Body of pancreas (tissue), 4 donors: ENCODE data around the gene NMRK2.

ENCODE experiments used
- CTCF ChIP-seq, 7 experiments: fragments of 450-650 bp in 4 of 7; fragments of 200-600 bp in 3 of 7; sonication (generic) in 3 of 7; IDR thresholded peaks; one replicate each; pipeline ENCODE4 v1.5.1; 2016 to 2019; ENCODE audit warnings: antibody characterized with exemption in 7 of 7
- POLR2A ChIP-seq, 3 donors: fragments of 450-650 bp; IDR thresholded peaks; one replicate each; pipeline ENCODE4 v1.6.1; 2016; ENCODE audit warnings: antibody characterized with exemption in 3 of 3, mild to moderate bottlenecking in 2 of 3

DNA sequence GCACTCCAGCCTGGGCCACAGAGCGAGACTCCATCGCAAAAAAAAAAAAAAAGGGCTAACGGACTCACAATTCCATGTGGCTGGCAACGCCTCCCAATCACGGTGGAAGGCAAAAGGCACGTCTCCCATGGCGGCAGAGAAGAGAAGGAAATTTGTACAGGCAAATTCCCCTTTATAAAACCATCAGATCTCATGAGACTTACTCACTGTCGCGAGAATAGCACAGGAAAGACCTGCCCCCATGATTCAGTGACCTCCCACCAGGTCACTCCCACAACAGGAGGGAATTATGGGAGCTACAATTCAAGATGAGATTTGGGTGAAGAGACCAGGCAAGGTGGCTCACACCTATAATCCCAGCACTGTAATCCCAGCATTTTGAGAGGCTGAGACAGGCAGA is 18.7 kb upstream of the NMRK2 start:
- TF ChIP-seq CTCF (IDR thresholded peaks at IDR 0.05) (no peak), POLR2A (IDR thresholded peaks at IDR 0.05) (no peak)
